GM12878 (cell line): ENCODE results near the gene NEFH.

Experiments used
- EP300 ChIP-seq, 2 experiments: fragments of 150-350 bp in 1 of 2; IDR thresholded peaks; 2 replicates each; pipeline ENCODE4 v1.6.1; 2011 to 2012; ENCODE audit warnings: low read depth in 2 of 2, low read length in 2 of 2, borderline replicate concordance in 1 of 2, improper control_type of control experiment in 1 of 2, inconsistent platforms in 1 of 2; ENCODE audit not compliant: control insufficient read depth in 1 of 2
- MYC ChIP-seq: IDR thresholded peaks from 2 replicates; pipeline ENCODE4 v1.6.1; 2011; ENCODE audit warnings: mild to moderate bottlenecking, low read length, moderate library complexity, inconsistent platforms; ENCODE audit not compliant: insufficient read depth, insufficient replicate concordance, insufficient read length, severe bottlenecking
- POLR2A ChIP-seq: IDR thresholded peaks from 2 replicates; pipeline ENCODE4 v1.6.1; 2011; ENCODE audit warnings: low read depth, mild to moderate bottlenecking, low read length
- SMC3 ChIP-seq: IDR thresholded peaks from 2 replicates; pipeline ENCODE4 v1.6.1; 2011; ENCODE audit warnings: low read length, improper control_type of control experiment, borderline replicate concordance
- SPI1 ChIP-seq: IDR thresholded peaks from 2 replicates; pipeline ENCODE4 v1.6.1; 2011; ENCODE audit warnings: low read depth, mild to moderate bottlenecking, low read length, moderate library complexity, borderline replicate concordance; ENCODE audit not compliant: insufficient read depth
- SREBF2 ChIP-seq: IDR thresholded peaks from 2 replicates; pipeline ENCODE4 v1.6.1; 2012; ENCODE audit warnings: mild to moderate bottlenecking, low read length
- TF ChIP-seq, protein P1 (sequence below), 3 experiments: IDR thresholded peaks in 2 of 3; conservative IDR thresholded peaks in 1 of 3; 2 replicates each; pipeline ENCODE4 v1.5.1; 2011; ENCODE audit warnings: low read depth in 3 of 3, low read length in 3 of 3, mild to moderate bottlenecking in 3 of 3, control low read depth in 2 of 3, moderate library complexity in 2 of 3, inconsistent platforms in 1 of 3, mixed read lengths in 1 of 3; ENCODE audit not compliant: control insufficient read depth in 2 of 3, insufficient read depth in 1 of 3; ENCODE audit errors: extremely low read depth in 1 of 3
- TF ChIP-seq, protein P2 (sequence below): IDR thresholded peaks from 2 replicates; pipeline ENCODE4 v1.6.1; 2011; ENCODE audit warnings: mild to moderate bottlenecking, low read depth, low read length, moderate library complexity; ENCODE audit not compliant: insufficient replicate concordance

GRCh38 chr22:29454276-29454675, 25.7 kb upstream of the NEFH start:
- TF ChIP-seq EP300 (IDR thresholded peaks at IDR 0.05; ENCODE audit: borderline replicate concordance in 1 of 2, control insufficient read depth in 1 of 2, low read depth in 2 of 2, low read length in 2 of 2) (no peak), POLR2A (no peak), SMC3 (no peak), SREBF2 (no peak), MYC (no peak), SPI1 (no peak)
- TF ChIP-seq, protein P1, sequence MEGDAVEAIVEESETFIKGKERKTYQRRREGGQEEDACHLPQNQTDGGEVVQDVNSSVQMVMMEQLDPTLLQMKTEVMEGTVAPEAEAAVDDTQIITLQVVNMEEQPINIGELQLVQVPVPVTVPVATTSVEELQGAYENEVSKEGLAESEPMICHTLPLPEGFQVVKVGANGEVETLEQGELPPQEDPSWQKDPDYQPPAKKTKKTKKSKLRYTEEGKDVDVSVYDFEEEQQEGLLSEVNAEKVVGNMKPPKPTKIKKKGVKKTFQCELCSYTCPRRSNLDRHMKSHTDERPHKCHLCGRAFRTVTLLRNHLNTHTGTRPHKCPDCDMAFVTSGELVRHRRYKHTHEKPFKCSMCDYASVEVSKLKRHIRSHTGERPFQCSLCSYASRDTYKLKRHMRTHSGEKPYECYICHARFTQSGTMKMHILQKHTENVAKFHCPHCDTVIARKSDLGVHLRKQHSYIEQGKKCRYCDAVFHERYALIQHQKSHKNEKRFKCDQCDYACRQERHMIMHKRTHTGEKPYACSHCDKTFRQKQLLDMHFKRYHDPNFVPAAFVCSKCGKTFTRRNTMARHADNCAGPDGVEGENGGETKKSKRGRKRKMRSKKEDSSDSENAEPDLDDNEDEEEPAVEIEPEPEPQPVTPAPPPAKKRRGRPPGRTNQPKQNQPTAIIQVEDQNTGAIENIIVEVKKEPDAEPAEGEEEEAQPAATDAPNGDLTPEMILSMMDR (IDR thresholded peaks at IDR 0.05 in 2 of 3, conservative IDR thresholded peaks at IDR 0.05 in 1 of 3; ENCODE audit: control insufficient read depth in 2 of 3, extremely low read depth in 1 of 3, insufficient read depth in 1 of 3, low read depth in 3 of 3, low read length in 3 of 3), result no peak
- TF ChIP-seq, protein P2, sequence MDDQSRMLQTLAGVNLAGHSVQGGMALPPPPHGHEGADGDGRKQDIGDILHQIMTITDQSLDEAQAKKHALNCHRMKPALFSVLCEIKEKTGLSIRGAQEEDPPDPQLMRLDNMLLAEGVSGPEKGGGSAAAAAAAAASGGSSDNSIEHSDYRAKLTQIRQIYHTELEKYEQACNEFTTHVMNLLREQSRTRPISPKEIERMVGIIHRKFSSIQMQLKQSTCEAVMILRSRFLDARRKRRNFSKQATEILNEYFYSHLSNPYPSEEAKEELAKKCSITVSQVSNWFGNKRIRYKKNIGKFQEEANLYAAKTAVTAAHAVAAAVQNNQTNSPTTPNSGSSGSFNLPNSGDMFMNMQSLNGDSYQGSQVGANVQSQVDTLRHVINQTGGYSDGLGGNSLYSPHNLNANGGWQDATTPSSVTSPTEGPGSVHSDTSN, result no peak
